GM18520 (cell line): ENCODE data around the gene SH2D3A.
"Not testable (repeated sequence)": the region's sequence is repeated elsewhere in the genome, so short reads cannot be mapped to it uniquely, and the experiment has no call there.

Experiments used
- ATAC-seq: cut with Tn5 transposase; IDR thresholded peaks from one replicate; pipeline ENCODE4 v1.9.1; 2021; ENCODE audit not compliant: unreplicated experiment

Gene SH2D3A

GRCh38 chr19:6767357-6768235, at the start of gene SH2D3A:
Gene SH2D3A, minus strand, starts transcription at chr19:6767435. Its CDS starts 3,687 bp downstream, at chr19:6763748.
- peak; percentile 68 for ATAC-seq

GRCh38 chr19:6813659-6814058, 46.4 kb upstream of the SH2D3A start:
- no peak for ATAC-seq

- ATAC-seq = no peak
Observed at GRCh38 chr19:6812612-6813011, 45.4 kb upstream of the SH2D3A start.

GRCh38 chr19:6811906-6812305, 44.7 kb upstream of the SH2D3A start:
- no peak for ATAC-seq

- no peak for ATAC-seq
Observed at GRCh38 chr19:6811378-6811777, 44.1 kb upstream of the SH2D3A start.

- no peak for ATAC-seq
Observed at GRCh38 chr19:6809262-6809661, 42.0 kb upstream of the SH2D3A start.

GRCh38 chr19:6808494-6808893, 41.3 kb upstream of the SH2D3A start:
- no peak for ATAC-seq

GRCh38 chr19:6807291-6807690, 40.1 kb upstream of the SH2D3A start:
- no peak for ATAC-seq

GRCh38 chr19:6806488-6806887, 39.3 kb upstream of the SH2D3A start:
- ATAC-seq = no peak

- ATAC-seq = no peak
Observed at GRCh38 chr19:6803036-6803404, 35.8 kb upstream of the SH2D3A start.

GRCh38 chr19:6802336-6803035, 35.3 kb upstream of the SH2D3A start:
- peak; percentile 47 for ATAC-seq

- no peak for ATAC-seq
Observed at GRCh38 chr19:6801485-6802086, 34.4 kb upstream of the SH2D3A start.

- no peak for ATAC-seq
Observed at GRCh38 chr19:6800991-6801484, 33.8 kb upstream of the SH2D3A start.

GRCh38 chr19:6800160-6800790, 33.0 kb upstream of the SH2D3A start:
- not testable (repeated sequence) for ATAC-seq

- no peak for ATAC-seq
Observed at GRCh38 chr19:6797646-6798045, 30.4 kb upstream of the SH2D3A start.

- no peak for ATAC-seq
Observed at GRCh38 chr19:6796278-6796677, 29.0 kb upstream of the SH2D3A start.

GRCh38 chr19:6794686-6795431, 27.6 kb upstream of the SH2D3A start:
- no peak for ATAC-seq

- no peak for ATAC-seq
Observed at GRCh38 chr19:6793973-6794372, 26.7 kb upstream of the SH2D3A start.

- ATAC-seq = no peak
Observed at GRCh38 chr19:6793411-6793810, 26.2 kb upstream of the SH2D3A start.

- no peak for ATAC-seq
Observed at GRCh38 chr19:6791237-6791636, 24.0 kb upstream of the SH2D3A start.
